ENCODE measurements around the gene ZNF619. TPM values are rescaled to one million over a fixed set of nuclear protein-coding genes. Genes with fewer than 3 reads are reported as not detected.

ZNF619 gene
- total and polyA plus RNA-seq, 2 of the 4 experiments (the other 2 are of a cell fraction), result 2.0 to 4.8 TPM

GRCh38 chr3:40511031-40511718, 34.3 kb downstream of the ZNF619 start:
- Histone ChIP-seq H2BK5ac (ENCODE audit: low read depth, low read length, poor library complexity, severe bottlenecking) (no peak overlapping the region), H4K8ac (ENCODE audit: low read depth in 2 of 2, low read length in 2 of 2) (no peak overlapping the region), H3K27me3 (ENCODE audit: control insufficient read depth, insufficient read depth, low read length) (no peaks in the 10 kb centered on the region), H2BK20ac (ENCODE audit: low read depth, low read length) (no peak overlapping the region), H3K9me3 (ENCODE audit: control insufficient read depth, insufficient read depth, low read length) (no peaks in the 10 kb centered on the region), H2BK15ac (ENCODE audit: low read depth, low read length) (no peak overlapping the region), H3K18ac (ENCODE audit: low read depth, low read length) (no peak overlapping the region), H4K20me1 (ENCODE audit: insufficient read depth, low read length) (no peaks in the 10 kb centered on the region), H2AK9ac (replicated peaks; ENCODE audit: low read depth, low read length, poor library complexity) (no peak overlapping the region), H3K56ac (ENCODE audit: extremely low read depth, insufficient read depth, low read length) (no peak overlapping the region), H3K27ac (ENCODE audit: insufficient read depth, low read length) (no peak overlapping the region), H3K9ac (ENCODE audit: low read depth, low read length) (no peak overlapping the region), H3K36me3 (ENCODE audit: control insufficient read depth, insufficient read depth, low read length) (no peaks in the 10 kb centered on the region), H4K5ac (ENCODE audit: low read depth, low read length) (no peak overlapping the region), H3K4me2 (ENCODE audit: low read depth, low read length) (no peak overlapping the region), H3K4me1 (ENCODE audit: control insufficient read depth, insufficient read depth, low read length) (no peaks in the 10 kb centered on the region), H3K23ac (ENCODE audit: low read depth, low read length) (no peak overlapping the region), H2BK120ac (ENCODE audit: low read depth, low read length) (no peak overlapping the region), H3K9me1 (ENCODE audit: insufficient read depth, low read length) (no peaks in the 10 kb centered on the region), H4K91ac (ENCODE audit: insufficient read depth, low read depth, low read length) (no peak overlapping the region), H2AFZ (replicated peaks; ENCODE audit: low read length, poor library complexity) (no peak overlapping the region), H3K4me3 (ENCODE audit: insufficient read depth, low read depth, low read length) (no peak overlapping the region), H2AK5ac (ENCODE audit: low read depth, low read length) (no peak overlapping the region), H3K79me1 (ENCODE audit: low read depth in 1 of 2, low read length in 2 of 2) (no peaks in the 10 kb centered on the region), H3K14ac (replicated peaks; ENCODE audit: low read depth, low read length) (no peak overlapping the region), H3K4ac (ENCODE audit: low read depth, low read length) (no peak overlapping the region)
- dilution Hi-C loops (cut with HindIII; ENCODE audit: low sequenced_read_pairs, unreplicated experiment) (no loop called here), intact Hi-C loops (cut with micrococcal nuclease) (no loop called here), in situ Hi-C loops (cut with MboI; ENCODE audit: low sequenced_read_pairs) (no loop called here)
- DNase-seq (no peak), ATAC-seq (ENCODE audit: low read depth) (no peak)
- POLR2A ChIA-PET (ENCODE audit: unreplicated experiment), result no interaction called here
- no TSS peak for BruUV-seq (replicated peaks)
- CTCF ChIA-PET, result no interaction called here
- TF ChIP-seq FOS (IDR thresholded peaks at IDR 0.05; ENCODE audit: low read depth, low read length), result no peak
- TF ChIP-seq NFE2L2 (IDR thresholded peaks at IDR 0.05; ENCODE audit: low read depth, low read length), result no peak
- no peak for TF ChIP-seq CEBPB (IDR thresholded peaks at IDR 0.05; ENCODE audit: low read depth, low read length)
- TF ChIP-seq RFX5 (IDR thresholded peaks at IDR 0.05; ENCODE audit: low read depth, low read length), result no peak
- no CpG with 5 or more reads among the region's 1 CpG for WGBS, 2 experiments (ENCODE audit: extremely low coverage in 2 of 2, insufficient read length in 1 of 2)
